ENCODE data around the gene BRD1. TPM values are rescaled to one million over a fixed set of nuclear protein-coding genes. Genes with fewer than 3 reads are reported as not detected.

BRD1 gene
- total RNA-seq, 4 donors from 2014 or later = 69.3 to 116 (median 81.1) TPM

GRCh38 chr22:49847751-49848689 is 20.3 kb upstream of the BRD1 start:
- Histone ChIP-seq H3K27me3 (peaks cover 31% of the 10 kb centered on the region), H3K9me3 (no peaks in the 10 kb centered on the region), H3K27ac (no peak overlapping the region), H3K36me3 (no peaks in the 10 kb centered on the region), H3K4me3 (peak overlapping the region; percentile 49), H3K4me1 (peaks cover 26% of the 10 kb centered on the region)
- DNase-seq (ENCODE audit: low spot score in 2 of 2) = no peak
- TF ChIP-seq POLR2AphosphoS5 (IDR thresholded peaks at IDR 0.05) (no peak), CTCF (IDR thresholded peaks at IDR 0.05) (no peak), EP300 (IDR thresholded peaks at IDR 0.05) (no peak), POLR2A (IDR thresholded peaks at IDR 0.05) (no peak)
- WGBS = 28% methylated on average over 58 of the region's 64 CpGs

GRCh38 chr22:49845666-49846459 is 18.2 kb upstream of the BRD1 start:
- H3K27ac ChIP-seq = no peak overlapping the region
- H3K4me1 ChIP-seq = peaks cover 20% of the 10 kb centered on the region
- H3K36me3 ChIP-seq = no peaks in the 10 kb centered on the region
- no peak overlapping the region for H3K4me3 ChIP-seq
- no peak for TF ChIP-seq CTCF (IDR thresholded peaks at IDR 0.05)
- TF ChIP-seq EP300 (IDR thresholded peaks at IDR 0.05) = no peak
- TF ChIP-seq POLR2A (IDR thresholded peaks at IDR 0.05) = no peak
- TF ChIP-seq POLR2AphosphoS5 (IDR thresholded peaks at IDR 0.05) = no peak
- DNase-seq (ENCODE audit: low spot score in 2 of 2) = no peak
- peaks cover 31% of the 10 kb centered on the region for H3K27me3 ChIP-seq
- WGBS = 72% methylated on average over 19 of the region's 19 CpGs
- no peaks in the 10 kb centered on the region for H3K9me3 ChIP-seq

GRCh38 chr22:49845241-49845640 is 17.6 kb upstream of the BRD1 start:
- Histone ChIP-seq H3K36me3 (no peaks in the 10 kb centered on the region), H3K27me3 (peaks cover 28% of the 10 kb centered on the region), H3K4me3 (no peak overlapping the region), H3K4me1 (peaks cover 20% of the 10 kb centered on the region), H3K9me3 (no peaks in the 10 kb centered on the region), H3K27ac (no peak overlapping the region)
- DNase-seq (ENCODE audit: low spot score in 2 of 2) = no peak
- WGBS = 92% methylated on average over 15 of the region's 16 CpGs
- no peak for TF ChIP-seq POLR2A (IDR thresholded peaks at IDR 0.05)
- no peak for TF ChIP-seq EP300 (IDR thresholded peaks at IDR 0.05)
- no peak for TF ChIP-seq CTCF (IDR thresholded peaks at IDR 0.05)
- no peak for TF ChIP-seq POLR2AphosphoS5 (IDR thresholded peaks at IDR 0.05)

GRCh38 chr22:49838771-49839717 is 11.4 kb upstream of the BRD1 start:
- no peaks in the 10 kb centered on the region for H3K36me3 ChIP-seq
- TF ChIP-seq POLR2AphosphoS5 (IDR thresholded peaks at IDR 0.05) (no peak), EP300 (IDR thresholded peaks at IDR 0.05) (no peak)
- peak overlapping the region; percentile 50 for H3K27ac ChIP-seq
- H3K27me3 ChIP-seq = peaks cover 3% of the 10 kb centered on the region
- 50% methylated on average over 24 of the region's 29 CpGs for WGBS
- peaks cover 4% of the 10 kb centered on the region for H3K4me1 ChIP-seq
- H3K9me3 ChIP-seq = no peaks in the 10 kb centered on the region
- no peak overlapping the region for H3K4me3 ChIP-seq
- no peak for DNase-seq (ENCODE audit: low spot score in 2 of 2)

GRCh38 chr22:49833340-49834007 is 5.8 kb upstream of the BRD1 start:
- Histone ChIP-seq H3K36me3 (no peaks in the 10 kb centered on the region), H3K27me3 (no peaks in the 10 kb centered on the region), H3K27ac (peak overlapping the region; percentile 73), H3K4me3 (no peak overlapping the region), H3K4me1 (peaks cover 11% of the 10 kb centered on the region), H3K9me3 (no peaks in the 10 kb centered on the region)
- 61% methylated on average over 11 of the region's 11 CpGs for WGBS
- DNase-seq (ENCODE audit: low spot score in 2 of 2) = no peak
- TF ChIP-seq CTCF (IDR thresholded peaks at IDR 0.05) (no peak), POLR2A (IDR thresholded peaks at IDR 0.05) (no peak), EP300 (IDR thresholded peaks at IDR 0.05) (no peak), POLR2AphosphoS5 (IDR thresholded peaks at IDR 0.05) (no peak)

Data from suprapubic skin (tissue), 4 donors.